ENCODE data around the gene DHX35. TPM values are rescaled to one million over a fixed set of nuclear protein-coding genes. Genes with fewer than 3 reads are reported as not detected.

Gene DHX35
- total RNA-seq, 4 donors from 2014 or later = 16.1 to 17.9 (median 16.4) TPM

- H3K27me3 ChIP-seq = no peaks in the 10 kb centered on the region
Measured at GRCh38 chr20:38934530-38934929, 27.6 kb upstream of the DHX35 start.

GRCh38 chr20:38935285-38935684, 26.9 kb upstream of the DHX35 start:
- no peaks in the 10 kb centered on the region for H3K4me1 ChIP-seq
- no peak for TF ChIP-seq POLR2A (IDR thresholded peaks at IDR 0.05)
- H3K9me3 ChIP-seq = no peaks in the 10 kb centered on the region

More at GRCh38 chr20:38934530-38934929, 27.6 kb upstream of the DHX35 start:
- 90% methylated on average over 5 of the region's 5 CpGs for WGBS, 2 donors
- Histone ChIP-seq H3K4me1 (no peaks in the 10 kb centered on the region), H3K27ac (no peak overlapping the region), H3K4me3 (replicated peaks in 1 of 3) (no peak overlapping the region), H3K36me3 (no peaks in the 10 kb centered on the region), H3K9me3 (no peaks in the 10 kb centered on the region)
- intact Hi-C loops (cut with DNase I) = no loop called here
- no peak for DNase-seq
- TF ChIP-seq POLR2A (IDR thresholded peaks at IDR 0.05) = no peak

GRCh38 chr20:38935967-38936407, 26.2 kb upstream of the DHX35 start:
- intact Hi-C loops (cut with DNase I) = no loop called here
- TF ChIP-seq POLR2A (IDR thresholded peaks at IDR 0.05) (no peak), CTCF (IDR thresholded peaks at IDR 0.05) (no peak)
- Histone ChIP-seq H3K27ac (no peak overlapping the region), H3K4me3 (replicated peaks in 1 of 3) (no peak overlapping the region), H3K4me1 (no peaks in the 10 kb centered on the region), H3K9me3 (no peaks in the 10 kb centered on the region), H3K27me3 (no peaks in the 10 kb centered on the region), H3K36me3 (no peaks in the 10 kb centered on the region)
- 72 to 82% methylated on average over 5 of the region's 5 CpGs for WGBS, 2 donors
- DNase-seq = no peak

More at GRCh38 chr20:38935285-38935684, 26.9 kb upstream of the DHX35 start:
- Histone ChIP-seq H3K36me3 (no peaks in the 10 kb centered on the region), H3K27ac (no peak overlapping the region), H3K4me3 (replicated peaks in 1 of 3) (no peak overlapping the region), H3K27me3 (no peaks in the 10 kb centered on the region)
- no peak for DNase-seq
- intact Hi-C loops (cut with DNase I) = no loop called here
- WGBS, 2 donors = 84 to 91% methylated on average over 3 of the region's 3 CpGs

GRCh38 chr20:38937000-38937399, 25.1 kb upstream of the DHX35 start:
- 75 to 84% methylated on average over 3 of the region's 5 CpGs for WGBS, 2 donors
- intact Hi-C loops (cut with DNase I) = no loop called here
- H3K9me3 ChIP-seq = no peaks in the 10 kb centered on the region
- H3K27me3 ChIP-seq = no peaks in the 10 kb centered on the region
- H3K36me3 ChIP-seq = no peaks in the 10 kb centered on the region
- DNase-seq = no peak
- H3K27ac ChIP-seq = no peak overlapping the region
- H3K4me1 ChIP-seq = no peaks in the 10 kb centered on the region
- TF ChIP-seq CTCF (IDR thresholded peaks at IDR 0.05) = no peak
- TF ChIP-seq POLR2A (IDR thresholded peaks at IDR 0.05) = no peak
- no peak overlapping the region for H3K4me3 ChIP-seq (replicated peaks in 1 of 3)

- H3K9me3 ChIP-seq = no peaks in the 10 kb centered on the region
- H3K27me3 ChIP-seq = no peaks in the 10 kb centered on the region
- H3K27ac ChIP-seq = no peak overlapping the region
- no peak overlapping the region for H3K4me3 ChIP-seq (replicated peaks in 1 of 3)
- 62 to 69% methylated on average over 7 of the region's 7 CpGs for WGBS, 2 donors
- no peaks in the 10 kb centered on the region for H3K36me3 ChIP-seq
- intact Hi-C loops (cut with DNase I) = no loop called here
- no peaks in the 10 kb centered on the region for H3K4me1 ChIP-seq
- no peak for DNase-seq
- TF ChIP-seq CTCF (IDR thresholded peaks at IDR 0.05) (no peak), POLR2A (IDR thresholded peaks at IDR 0.05) (no peak)
Measured at GRCh38 chr20:38937978-38938473, 24.1 kb upstream of the DHX35 start.

- 79 to 90% methylated on average over 2 of the region's 2 CpGs for WGBS, 2 donors
Measured at GRCh38 chr20:38939686-38940085, 22.5 kb upstream of the DHX35 start.

More at GRCh38 chr20:38939686-38940085, 22.5 kb upstream of the DHX35 start:
- Histone ChIP-seq H3K27ac (no peak overlapping the region), H3K36me3 (no peaks in the 10 kb centered on the region), H3K4me3 (replicated peaks in 1 of 3) (no peak overlapping the region), H3K9me3 (no peaks in the 10 kb centered on the region), H3K27me3 (no peaks in the 10 kb centered on the region), H3K4me1 (no peaks in the 10 kb centered on the region)
- TF ChIP-seq CTCF (IDR thresholded peaks at IDR 0.05) (no peak), POLR2A (IDR thresholded peaks at IDR 0.05) (no peak)
- intact Hi-C loops (cut with DNase I) = no loop called here
- no peak for DNase-seq
